Right lobe of liver (tissue), 4 donors: Measurements from ENCODE around the gene NCOA3.

Source experiments
- CTCF ChIP-seq, 4 donors: fragments of 200-600 bp in 3 of 4; fragments of 450-650 bp in 1 of 4; IDR thresholded peaks; one replicate each; pipeline versions ENCODE4 v1.5.1 to v1.8.0; 2016 to 2022; ENCODE audit warnings: antibody characterized with exemption in 4 of 4, mild to moderate bottlenecking in 2 of 4
- POLR2A ChIP-seq: fragments of 450-650 bp; IDR thresholded peaks from one replicate; pipeline ENCODE4 v1.6.1; 2017; ENCODE audit warnings: antibody characterized with exemption, mild to moderate bottlenecking
- donor health status: DM: no; HTN: no; CAD: no.
- donor health status: DM: no; HTN: no; CAD: no.
- donor health status: DM: no; HTN: yes; CAD: no.

- no peak for TF ChIP-seq CTCF (IDR thresholded peaks at IDR 0.05)
- no peak for TF ChIP-seq POLR2A
These were observed 180.5 kb downstream of the NCOA3 start for GRCh38 chr20:47682028-47682783.
